Fibroblast of pulmonary artery (primary cell): ENCODE measurements around the gene NISCH.

ENCODE experiments used
- DNase-seq: peaks from one replicate; pipeline ENCODE4 v3.0.0-alpha.2; 2010; ENCODE audit warnings: low read depth
- H3K4me3 ChIP-seq: replicated peaks from 2 replicates; pipeline ENCODE4 v1.5.1; 2011; ENCODE audit warnings: low read depth, mild to moderate bottlenecking, control low read depth, low read length, moderate library complexity
- TF ChIP-seq, protein P1 (sequence below): IDR thresholded peaks from 2 replicates; pipeline ENCODE4 v1.5.1; 2011; ENCODE audit warnings: mild to moderate bottlenecking, control low read depth, low read length, inconsistent platforms; ENCODE audit errors: missing control alignments

The NISCH gene

DNA sequence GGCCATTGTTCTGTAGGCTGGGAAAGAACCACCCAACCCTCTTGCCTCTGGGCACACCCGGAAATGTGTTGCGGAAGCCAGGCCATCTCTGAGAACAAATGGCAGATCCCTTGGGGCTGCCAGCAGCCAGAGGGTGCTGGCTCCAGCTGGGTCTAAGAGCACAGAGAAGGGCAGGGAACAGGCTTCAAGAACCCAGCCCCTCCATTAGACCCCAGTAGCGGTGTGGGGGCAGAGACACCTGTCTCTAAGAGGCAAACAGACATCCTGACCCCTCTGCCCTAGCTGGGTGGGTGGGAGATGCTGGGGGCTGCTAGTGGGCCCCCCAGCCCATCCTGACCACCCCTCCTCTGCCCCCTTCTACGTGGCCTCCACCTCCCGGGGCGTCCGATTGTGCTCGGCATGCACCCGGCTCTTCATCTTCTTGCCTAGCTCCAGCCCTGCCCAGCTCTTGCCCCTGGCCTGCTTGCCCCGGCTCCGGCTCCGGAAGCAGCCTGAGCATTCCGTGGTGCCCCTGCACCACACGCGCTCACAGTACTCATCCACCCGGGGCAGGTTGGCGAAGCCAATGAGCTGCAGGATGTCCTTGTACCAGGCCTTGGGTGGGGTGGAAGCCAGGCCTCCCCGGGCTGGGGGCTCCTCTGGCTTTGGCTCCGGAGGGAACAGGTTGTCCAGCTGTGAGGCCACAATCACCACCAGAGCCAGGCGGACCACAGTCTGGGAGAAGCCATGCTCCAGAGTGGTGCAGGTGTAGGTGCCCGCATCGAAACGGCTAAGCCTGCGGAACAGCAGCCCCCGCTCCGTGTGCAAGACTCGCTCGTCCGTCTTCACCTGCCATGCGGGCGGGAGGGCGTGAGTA lies 19.9 kb upstream of the NISCH start:
- no peak for DNase-seq
- H3K4me3 ChIP-seq: no peak overlapping the region
- TF ChIP-seq, protein P1, sequence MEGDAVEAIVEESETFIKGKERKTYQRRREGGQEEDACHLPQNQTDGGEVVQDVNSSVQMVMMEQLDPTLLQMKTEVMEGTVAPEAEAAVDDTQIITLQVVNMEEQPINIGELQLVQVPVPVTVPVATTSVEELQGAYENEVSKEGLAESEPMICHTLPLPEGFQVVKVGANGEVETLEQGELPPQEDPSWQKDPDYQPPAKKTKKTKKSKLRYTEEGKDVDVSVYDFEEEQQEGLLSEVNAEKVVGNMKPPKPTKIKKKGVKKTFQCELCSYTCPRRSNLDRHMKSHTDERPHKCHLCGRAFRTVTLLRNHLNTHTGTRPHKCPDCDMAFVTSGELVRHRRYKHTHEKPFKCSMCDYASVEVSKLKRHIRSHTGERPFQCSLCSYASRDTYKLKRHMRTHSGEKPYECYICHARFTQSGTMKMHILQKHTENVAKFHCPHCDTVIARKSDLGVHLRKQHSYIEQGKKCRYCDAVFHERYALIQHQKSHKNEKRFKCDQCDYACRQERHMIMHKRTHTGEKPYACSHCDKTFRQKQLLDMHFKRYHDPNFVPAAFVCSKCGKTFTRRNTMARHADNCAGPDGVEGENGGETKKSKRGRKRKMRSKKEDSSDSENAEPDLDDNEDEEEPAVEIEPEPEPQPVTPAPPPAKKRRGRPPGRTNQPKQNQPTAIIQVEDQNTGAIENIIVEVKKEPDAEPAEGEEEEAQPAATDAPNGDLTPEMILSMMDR: no peak

DNA sequence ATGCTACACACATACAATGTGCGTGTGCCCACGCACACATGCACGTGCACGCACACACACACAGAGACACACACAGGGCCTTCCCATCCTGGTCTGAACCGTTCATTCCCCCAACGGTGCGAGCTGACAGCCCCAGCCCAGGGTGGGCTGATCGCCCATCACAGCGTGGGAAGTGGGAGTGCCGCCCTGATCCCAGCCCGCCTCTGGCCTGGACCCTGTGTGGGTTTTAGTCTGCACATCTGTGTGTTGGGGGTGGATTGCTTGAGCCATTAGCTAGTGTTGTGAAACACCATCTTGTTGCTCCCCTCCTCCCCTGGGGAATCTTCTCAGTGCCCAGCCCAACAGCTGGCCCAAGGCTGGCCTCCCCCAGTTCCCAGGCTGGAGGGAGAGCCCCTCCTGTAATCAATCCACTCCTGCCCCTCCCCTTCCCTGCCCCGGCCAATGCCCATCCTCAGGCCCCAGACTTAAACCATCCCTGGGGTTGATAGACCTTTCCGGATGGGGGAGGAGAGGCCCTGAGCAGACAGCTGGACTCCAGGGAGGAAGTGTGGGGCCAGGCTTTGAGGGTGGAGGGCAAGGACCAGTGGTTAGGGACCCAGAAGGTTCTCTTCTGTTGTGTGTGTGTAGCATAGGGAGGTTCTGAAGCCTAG lies 18.8 kb upstream of the NISCH start:
- TF ChIP-seq, protein P1: no peak
- peak; percentile 85 for DNase-seq
- H3K4me3 ChIP-seq: no peak overlapping the region

DNA sequence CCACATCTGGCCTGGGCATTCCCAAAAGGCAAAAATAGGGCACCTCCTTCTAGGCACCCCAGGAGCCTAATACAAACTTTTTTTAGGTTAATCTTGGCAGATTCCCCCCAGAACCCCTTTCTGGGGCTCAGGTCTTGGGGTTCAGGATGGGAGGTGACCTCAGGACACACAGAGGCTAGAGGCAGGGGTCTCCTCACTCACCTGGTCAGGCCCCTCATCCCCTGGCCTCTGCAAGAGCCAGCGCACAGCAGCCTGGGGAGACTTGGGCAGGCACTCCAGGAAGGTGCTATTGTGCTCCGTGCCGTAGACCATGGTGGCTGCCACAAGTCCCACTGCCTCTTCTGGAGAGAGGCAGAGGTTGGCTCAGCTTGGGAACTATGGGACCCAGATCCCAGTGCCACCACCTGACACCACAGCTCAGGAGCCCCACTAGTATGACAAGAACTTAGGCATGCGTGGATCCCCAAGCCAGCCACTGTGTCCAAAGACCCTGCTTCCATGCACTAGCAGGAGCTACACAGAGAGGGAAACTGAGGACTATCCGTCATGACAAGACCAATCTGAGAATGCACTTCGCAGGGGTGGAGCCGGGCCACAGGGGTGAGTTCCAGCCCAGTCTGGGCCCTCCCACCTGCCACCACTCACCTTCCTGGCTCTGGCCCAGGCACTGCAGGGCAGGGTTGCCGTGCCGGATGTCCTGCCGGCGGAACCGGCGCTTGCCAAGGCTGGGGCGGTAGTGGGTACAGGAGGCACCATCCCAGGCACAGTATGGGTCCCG lies 17.9 kb upstream of the NISCH start:
- no peak for DNase-seq
- TF ChIP-seq, protein P1: no peak
- H3K4me3 ChIP-seq: no peak overlapping the region

DNA sequence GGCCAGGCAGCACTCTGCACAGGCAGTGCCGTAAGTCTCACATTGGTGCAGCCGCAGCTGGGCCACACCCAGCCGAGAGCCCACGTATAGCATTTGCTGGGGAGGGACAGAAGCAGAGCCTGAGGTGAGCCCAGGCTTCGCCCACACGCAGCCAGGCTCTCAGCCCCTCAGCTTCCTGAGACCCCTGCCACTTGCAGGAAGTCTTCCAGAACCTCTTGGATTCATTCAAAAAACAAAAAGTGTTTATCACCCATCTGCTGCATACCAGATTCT lies 17.4 kb upstream of the NISCH start:
- TF ChIP-seq, protein P1: no peak
- no peak for DNase-seq
- H3K4me3 ChIP-seq: no peak overlapping the region

DNA sequence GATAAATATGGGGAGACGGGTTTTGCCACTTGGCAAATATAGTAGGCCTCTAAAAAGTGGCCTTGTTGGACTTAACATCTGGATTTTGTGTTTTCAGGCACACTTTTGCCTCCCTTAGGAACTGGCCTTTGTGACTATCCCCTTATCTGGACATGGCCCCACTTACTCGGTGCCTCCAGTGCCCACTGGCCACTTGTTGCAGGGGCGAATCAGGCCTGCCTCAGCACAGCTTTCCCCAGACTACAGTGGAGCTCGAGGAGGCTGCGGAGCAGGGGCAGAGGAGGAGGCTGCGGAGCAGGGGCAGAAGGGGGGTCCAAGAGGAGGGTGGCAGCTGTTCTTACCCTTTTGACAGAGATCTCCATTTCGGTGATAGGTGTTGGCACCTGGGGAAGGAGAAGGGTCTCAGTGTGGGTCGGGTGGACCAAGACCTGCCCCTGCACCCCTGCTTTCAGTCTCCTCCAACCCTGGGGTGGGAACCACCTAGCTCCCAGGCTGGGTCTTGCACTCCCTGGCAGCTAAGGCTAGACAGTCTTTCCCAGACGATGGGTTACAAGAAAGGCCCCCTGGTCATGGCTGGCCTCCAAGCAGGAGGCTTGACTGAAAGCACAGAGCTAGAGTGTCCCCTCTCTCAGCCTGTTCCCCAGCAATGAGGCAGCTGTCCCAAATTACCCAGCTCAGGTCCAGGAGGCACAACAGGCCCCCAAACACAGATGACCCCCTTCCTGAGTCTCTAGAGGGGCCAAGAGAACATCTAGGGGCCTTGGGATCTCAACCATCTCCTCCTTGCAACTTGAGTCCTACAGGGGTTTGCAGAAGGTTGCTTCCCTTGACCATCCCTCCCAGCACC lies 16.6 kb upstream of the NISCH start:
- TF ChIP-seq, protein P1: no peak
- no peak overlapping the region for H3K4me3 ChIP-seq
- no peak for DNase-seq

DNA sequence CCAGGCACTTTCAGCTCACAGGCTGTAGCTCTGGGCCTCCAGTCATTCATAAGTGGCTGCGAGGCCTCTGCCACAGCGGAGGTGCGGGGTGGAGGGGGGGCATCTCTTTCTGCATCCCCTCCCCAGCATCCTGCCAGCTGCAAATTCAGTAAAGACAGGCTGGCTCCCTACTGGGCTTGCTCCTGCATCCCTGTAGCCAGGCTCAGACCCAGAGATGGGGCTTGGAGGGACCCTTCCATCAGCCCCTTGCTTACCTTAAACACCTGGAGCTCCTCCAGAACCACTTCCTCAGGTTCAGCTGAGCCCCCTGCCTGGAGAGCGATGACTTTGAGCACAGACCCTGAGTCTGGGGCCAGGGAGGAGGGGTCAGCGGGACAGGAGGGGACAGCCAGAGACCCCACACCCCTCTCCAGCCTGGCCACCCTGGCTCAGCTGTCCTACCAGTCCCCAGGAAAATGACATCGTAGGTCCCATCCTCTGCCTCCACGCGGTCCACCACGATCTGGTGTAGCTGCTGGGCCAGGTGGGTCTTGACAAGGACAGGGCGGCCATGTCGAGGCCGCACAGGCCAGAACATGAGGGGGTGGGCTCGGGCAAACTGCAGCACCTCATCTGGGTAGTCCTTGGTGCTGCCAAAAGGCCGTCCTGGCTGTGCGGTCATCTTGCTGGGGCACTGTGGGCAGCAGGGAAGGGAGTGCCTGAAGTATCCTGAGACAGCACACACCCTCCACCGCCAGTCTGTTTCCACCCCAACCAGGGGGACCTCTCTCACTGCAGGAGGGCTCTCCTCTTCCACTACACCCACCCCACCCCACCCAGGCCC lies 15.8 kb upstream of the NISCH start:
- TF ChIP-seq, protein P1: no peak
- no peak overlapping the region for H3K4me3 ChIP-seq
- no peak for DNase-seq
